IMR-90 (cell line): ENCODE measurements around the gene RAB1A. TPM values are rescaled to one million over a fixed set of nuclear protein-coding genes. Genes with fewer than 3 reads are reported as not detected.

Source experiments
- ATAC-seq: fragments of 200-7000 bp; cut with Tn5 transposase; 2 replicates; pipeline ENCODE4 v1.9.1; 2020; ENCODE audit warnings: low read depth, mild to moderate bottlenecking, moderate library complexity
- BruUV-seq: library from RNA; stranded (reverse); fragments of 400-500 nt; replicated peaks from 2 replicates; lab custom pipeline; 2021; lab: Mats Ljungman, UMichigan
- CTCF ChIA-PET: fragments of 300-600 bp; formaldehyde crosslinking; extraction: SDS; loops from one replicate; lab custom pipeline; 2021; ENCODE audit warnings: antibody characterized with exemption; lab: Yijun Ruan, JAX
- POLR2A ChIA-PET: fragments of 300-600 bp; sonication (Branson Sonifier 250); formaldehyde crosslinking; loops from one replicate; lab custom pipeline; 2022; ENCODE audit warnings: antibody characterized with exemption; ENCODE audit not compliant: unreplicated experiment; lab: Charles Lee
- DNase-seq: peaks from one replicate; pipeline ENCODE4 v3.0.0; 2013
- H2AFZ ChIP-seq: replicated peaks from 2 replicates; pipeline ENCODE3; 2013; ENCODE audit warnings: low read length, mild to moderate bottlenecking; ENCODE audit not compliant: poor library complexity
- H2AK5ac ChIP-seq: 2 replicates; pipeline ENCODE4 v1.6.1; 2013; ENCODE audit warnings: low read depth, low read length, inconsistent platforms
- H2AK9ac ChIP-seq: replicated peaks from 2 replicates; pipeline ENCODE3; 2013; ENCODE audit warnings: mild to moderate bottlenecking, low read depth, low read length, moderate library complexity; ENCODE audit not compliant: poor library complexity
- H2BK120ac ChIP-seq: 2 replicates; pipeline ENCODE4 v1.6.1; 2013; ENCODE audit warnings: low read depth, low read length, inconsistent platforms
- H2BK15ac ChIP-seq: 3 replicates; pipeline ENCODE4 v1.6.1; 2013; ENCODE audit warnings: low read depth, low read length, inconsistent platforms
- H2BK20ac ChIP-seq: 2 replicates; pipeline ENCODE4 v1.6.1; 2013; ENCODE audit warnings: low read depth, mild to moderate bottlenecking, inconsistent platforms, low read length, moderate library complexity
- H2BK5ac ChIP-seq: 2 replicates; pipeline ENCODE4 v1.6.1; 2013; ENCODE audit warnings: mild to moderate bottlenecking, low read depth, low read length, inconsistent platforms; ENCODE audit not compliant: poor library complexity, severe bottlenecking
- H3K14ac ChIP-seq: replicated peaks from 2 replicates; pipeline ENCODE4 v1.6.1; 2013; ENCODE audit warnings: low read depth, low read length, inconsistent platforms
- H3K18ac ChIP-seq: 2 replicates; pipeline ENCODE4 v1.6.1; 2013; ENCODE audit warnings: low read depth, low read length, control low read depth
- H3K23ac ChIP-seq: 2 replicates; pipeline ENCODE4 v1.6.1; 2013; ENCODE audit warnings: low read depth, low read length, inconsistent platforms
- H3K27ac ChIP-seq: 2 replicates; pipeline ENCODE4 v1.5.1; 2013; ENCODE audit warnings: mild to moderate bottlenecking, control low read depth, low read length; ENCODE audit not compliant: insufficient read depth
- H3K27me3 ChIP-seq: 2 replicates; pipeline ENCODE4 v1.6.1; 2013; ENCODE audit warnings: low read length; ENCODE audit not compliant: control insufficient read depth, insufficient read depth
- H3K36me3 ChIP-seq: 2 replicates; pipeline ENCODE4 v1.6.1; 2013; ENCODE audit warnings: low read length, mixed read lengths; ENCODE audit not compliant: control insufficient read depth, insufficient read depth
- H3K4ac ChIP-seq: 2 replicates; pipeline ENCODE4 v1.6.1; 2013; ENCODE audit warnings: low read depth, low read length, inconsistent platforms
- H3K4me1 ChIP-seq: 2 replicates; pipeline ENCODE4 v1.6.1; 2013; ENCODE audit warnings: low read length, mixed read lengths; ENCODE audit not compliant: control insufficient read depth, insufficient read depth
- H3K4me2 ChIP-seq: 2 replicates; pipeline ENCODE4 v1.6.1; 2013; ENCODE audit warnings: low read depth, mild to moderate bottlenecking, control low read depth, low read length, moderate library complexity
- H3K4me3 ChIP-seq: 2 replicates; pipeline ENCODE4 v1.5.1; 2013; ENCODE audit warnings: low read depth, mild to moderate bottlenecking, control low read depth, low read length, moderate library complexity; ENCODE audit not compliant: insufficient read depth
- H3K56ac ChIP-seq: 2 replicates; pipeline ENCODE4 v1.6.1; 2013; ENCODE audit warnings: low read length, inconsistent platforms; ENCODE audit not compliant: insufficient read depth; ENCODE audit errors: extremely low read depth
- H3K79me1 ChIP-seq, 2 experiments: 2 replicates each; pipeline ENCODE4 v1.6.1; 2013; ENCODE audit warnings: low read length in 2 of 2, inconsistent platforms in 1 of 2, low read depth in 1 of 2
- H3K9ac ChIP-seq: 2 replicates; pipeline ENCODE4 v1.6.1; 2013; ENCODE audit warnings: low read depth, low read length, control low read depth
- H3K9me1 ChIP-seq: 2 replicates; pipeline ENCODE4 v1.6.1; 2013; ENCODE audit warnings: low read length, inconsistent platforms; ENCODE audit not compliant: insufficient read depth
- H3K9me3 ChIP-seq: 2 replicates; pipeline ENCODE4 v1.6.1; 2013; ENCODE audit warnings: low read length; ENCODE audit not compliant: control insufficient read depth, insufficient read depth
- H4K20me1 ChIP-seq: 2 replicates; pipeline ENCODE4 v1.6.1; 2013; ENCODE audit warnings: low read length, inconsistent platforms; ENCODE audit not compliant: insufficient read depth
- H4K5ac ChIP-seq: 2 replicates; pipeline ENCODE4 v1.6.1; 2013; ENCODE audit warnings: mild to moderate bottlenecking, low read depth, low read length, control low read depth
- H4K8ac ChIP-seq, 2 experiments: 2 replicates each; pipeline ENCODE4 v1.6.1; 2013; ENCODE audit warnings: low read depth in 2 of 2, low read length in 2 of 2, control low read depth in 1 of 2, inconsistent platforms in 1 of 2
- H4K91ac ChIP-seq: 2 replicates; pipeline ENCODE4 v1.6.1; 2013; ENCODE audit warnings: low read depth, low read length, inconsistent platforms; ENCODE audit not compliant: insufficient read depth
- CEBPB ChIP-seq: IDR thresholded peaks from 2 replicates; pipeline ENCODE4 v1.6.1; 2012; ENCODE audit warnings: low read depth, low read length, improper control_type of control experiment
- CTCF ChIP-seq: conservative IDR thresholded peaks from 2 replicates; pipeline ENCODE4 v1.5.1; 2012; ENCODE audit warnings: mild to moderate bottlenecking, low read depth, low read length, improper control_type of control experiment
- MAFK ChIP-seq: IDR thresholded peaks from 2 replicates; pipeline ENCODE4 v1.6.1; 2012; ENCODE audit warnings: low read depth, low read length, improper control_type of control experiment
- MAZ ChIP-seq: IDR thresholded peaks from 2 replicates; pipeline ENCODE4 v1.6.1; 2012; ENCODE audit warnings: low read depth, mild to moderate bottlenecking, low read length, improper control_type of control experiment, moderate library complexity, borderline replicate concordance
- RCOR1 ChIP-seq: IDR thresholded peaks from 2 replicates; pipeline ENCODE4 v1.6.1; 2012; ENCODE audit warnings: mild to moderate bottlenecking, low read length, improper control_type of control experiment; ENCODE audit not compliant: insufficient replicate concordance
- RFX5 ChIP-seq: IDR thresholded peaks from 2 replicates; pipeline ENCODE4 v1.8.0; 2012; ENCODE audit warnings: low read depth, mild to moderate bottlenecking, low read length, moderate library complexity
- WGBS, 2 experiments: methylation state at CpG; one replicate each; pipeline versions ENCODE4 v1.1.5 to v1.1.7; 2013; ENCODE audit warnings: missing lambda C conversion rate in 2 of 2; ENCODE audit not compliant: insufficient read length in 1 of 2; ENCODE audit errors: extremely low coverage in 2 of 2; 5-methylcytosine and 5-hydroxymethylcytosine counted together
- dilution Hi-C: fragments of 300-500 bp; cut with HindIII; formaldehyde crosslinking; loops from one replicate; pipeline ENCODE4 v1.14.3; 2018; ENCODE audit warnings: low sequenced_read_pairs; ENCODE audit not compliant: unreplicated experiment
- in situ Hi-C: fragments of 300-500 bp; cut with MboI; formaldehyde crosslinking; loops from 3 replicates; pipeline ENCODE4 v1.14.3; 2019; ENCODE audit warnings: low sequenced_read_pairs, inconsistent platforms, mixed read lengths
- intact Hi-C: fragments of 100-400 bp; cut with micrococcal nuclease; formaldehyde crosslinking; loops from 2 replicates; pipeline ENCODE4 v1.10.0; 2022
- polyA plus RNA-seq, 3 experiments: library from polyadenylated mRNA; depleted of rRNA; stranded (reverse); fragments of >200 nt; gene quantifications; 2 replicates each; pipeline ENCODE4 v1.2.3, GENCODE V29; 2012; ENCODE audit warnings: low replicate concordance in 1 of 3
- total RNA-seq: library from RNA; depleted of rRNA; stranded (reverse); fragments of >200 nt; gene quantifications from 2 replicates; pipeline ENCODE4 v1.2.3, GENCODE V29; 2012
- TF ChIP-seq, protein P1 (sequence below): fragments of 150-350 bp; IDR thresholded peaks from 2 replicates; pipeline ENCODE4 v1.6.1; 2017; ENCODE audit warnings: mild to moderate bottlenecking, antibody characterized with exemption, low read length, low read depth
- TF ChIP-seq, protein P2 (sequence below): fragments of 150-350 bp; IDR thresholded peaks from 2 replicates; pipeline ENCODE4 v1.6.1; 2016; ENCODE audit warnings: low read depth, mild to moderate bottlenecking, low read length, moderate library complexity, borderline replicate concordance

Gene RAB1A
- total and polyA plus RNA-seq, 2 of the 4 experiments (the other 2 are of a cell fraction), result 114 to 169 TPM

DNA sequence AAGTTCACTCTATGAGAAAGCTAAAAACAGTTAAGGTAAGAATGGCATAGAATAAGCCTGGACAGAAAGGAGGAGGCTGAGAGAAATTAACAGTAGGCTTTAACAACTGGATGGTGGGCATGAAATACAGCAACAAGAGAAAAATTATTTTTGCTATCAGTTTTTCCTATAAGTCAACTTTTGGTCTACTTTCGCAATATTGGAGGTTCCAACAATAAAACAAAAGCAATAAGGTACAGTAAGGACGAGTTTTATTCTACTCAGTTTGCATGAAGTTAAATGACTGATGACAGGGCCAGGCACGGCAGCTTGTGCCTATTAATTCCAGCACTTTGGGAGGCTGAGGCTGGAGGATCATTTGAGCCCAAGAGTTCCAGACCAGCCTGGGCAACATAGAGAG is 17.3 kb downstream of the RAB1A start:
- DNase-seq (no peak), ATAC-seq (no peak)
- dilution Hi-C loops, result no loop called here
- no peak overlapping the region for H2BK15ac ChIP-seq
- no peaks in the 10 kb centered on the region for H3K27me3 ChIP-seq
- H3K9me1 ChIP-seq, result peaks cover 15% of the 10 kb centered on the region
- H3K18ac ChIP-seq, result no peak overlapping the region
- H3K79me1 ChIP-seq, result peaks cover 2 to 51% of the 10 kb centered on the region in 2 experiments; a peak in 3 of 4 replicates
- ChIA-PET CTCF (no interaction called here), POLR2A (no interaction called here)
- H3K27ac ChIP-seq, result no peak overlapping the region
- H4K5ac ChIP-seq, result no peak overlapping the region
- TF ChIP-seq, protein P1, sequence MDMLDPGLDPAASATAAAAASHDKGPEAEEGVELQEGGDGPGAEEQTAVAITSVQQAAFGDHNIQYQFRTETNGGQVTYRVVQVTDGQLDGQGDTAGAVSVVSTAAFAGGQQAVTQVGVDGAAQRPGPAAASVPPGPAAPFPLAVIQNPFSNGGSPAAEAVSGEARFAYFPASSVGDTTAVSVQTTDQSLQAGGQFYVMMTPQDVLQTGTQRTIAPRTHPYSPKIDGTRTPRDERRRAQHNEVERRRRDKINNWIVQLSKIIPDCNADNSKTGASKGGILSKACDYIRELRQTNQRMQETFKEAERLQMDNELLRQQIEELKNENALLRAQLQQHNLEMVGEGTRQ, result no peak
- no peak for TF ChIP-seq MAZ
- no peak for TF ChIP-seq RCOR1
- TF ChIP-seq, protein P2, sequence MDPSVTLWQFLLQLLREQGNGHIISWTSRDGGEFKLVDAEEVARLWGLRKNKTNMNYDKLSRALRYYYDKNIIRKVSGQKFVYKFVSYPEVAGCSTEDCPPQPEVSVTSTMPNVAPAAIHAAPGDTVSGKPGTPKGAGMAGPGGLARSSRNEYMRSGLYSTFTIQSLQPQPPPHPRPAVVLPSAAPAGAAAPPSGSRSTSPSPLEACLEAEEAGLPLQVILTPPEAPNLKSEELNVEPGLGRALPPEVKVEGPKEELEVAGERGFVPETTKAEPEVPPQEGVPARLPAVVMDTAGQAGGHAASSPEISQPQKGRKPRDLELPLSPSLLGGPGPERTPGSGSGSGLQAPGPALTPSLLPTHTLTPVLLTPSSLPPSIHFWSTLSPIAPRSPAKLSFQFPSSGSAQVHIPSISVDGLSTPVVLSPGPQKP, result no peak
- no peak for TF ChIP-seq RFX5
- peak; percentile 61 for TF ChIP-seq CEBPB
- no peak for TF ChIP-seq MAFK
- TF ChIP-seq CTCF, result no peak
- intact Hi-C loops, result no loop called here
- H3K4me3 ChIP-seq, result no peak overlapping the region
- H4K91ac ChIP-seq, result no peak overlapping the region
- H2AFZ ChIP-seq, result no peak overlapping the region
- no peak overlapping the region for H3K4ac ChIP-seq
- no peak overlapping the region for H2AK5ac ChIP-seq
- H3K9me3 ChIP-seq, result no peaks in the 10 kb centered on the region
- H3K9ac ChIP-seq, result no peak overlapping the region
- 31% methylated on average over 2 of the region's 3 CpGs; no CpG with 5 or more reads in 1 of the 2 experiments for WGBS, 2 experiments
- H2BK5ac ChIP-seq, result no peak overlapping the region
- no TSS peak for BruUV-seq
- H3K4me2 ChIP-seq, result no peak overlapping the region
- no peak overlapping the region for H2BK120ac ChIP-seq
- H3K23ac ChIP-seq, result no peak overlapping the region
- no peak overlapping the region for H3K14ac ChIP-seq
- H3K4me1 ChIP-seq, result peaks cover 4% of the 10 kb centered on the region
- H2BK20ac ChIP-seq, result no peak overlapping the region
- in situ Hi-C loops, result no loop called here
- H4K8ac ChIP-seq, result no peak overlapping the region
- peaks cover 99% of the 10 kb centered on the region for H4K20me1 ChIP-seq
- no peak overlapping the region for H2AK9ac ChIP-seq
- peaks cover 2% of the 10 kb centered on the region for H3K36me3 ChIP-seq
- H3K56ac ChIP-seq, result no peak overlapping the region
